ENCODE measurements around the gene TMEM223.
A peak's percentile ranks its signal among the peaks of the same experiment; 100 is the strongest.
"Not testable (repeated sequence)": the region's sequence is repeated elsewhere in the genome, so short reads cannot be mapped to it uniquely, and the experiment has no call there.

Gene TMEM223

DNA sequence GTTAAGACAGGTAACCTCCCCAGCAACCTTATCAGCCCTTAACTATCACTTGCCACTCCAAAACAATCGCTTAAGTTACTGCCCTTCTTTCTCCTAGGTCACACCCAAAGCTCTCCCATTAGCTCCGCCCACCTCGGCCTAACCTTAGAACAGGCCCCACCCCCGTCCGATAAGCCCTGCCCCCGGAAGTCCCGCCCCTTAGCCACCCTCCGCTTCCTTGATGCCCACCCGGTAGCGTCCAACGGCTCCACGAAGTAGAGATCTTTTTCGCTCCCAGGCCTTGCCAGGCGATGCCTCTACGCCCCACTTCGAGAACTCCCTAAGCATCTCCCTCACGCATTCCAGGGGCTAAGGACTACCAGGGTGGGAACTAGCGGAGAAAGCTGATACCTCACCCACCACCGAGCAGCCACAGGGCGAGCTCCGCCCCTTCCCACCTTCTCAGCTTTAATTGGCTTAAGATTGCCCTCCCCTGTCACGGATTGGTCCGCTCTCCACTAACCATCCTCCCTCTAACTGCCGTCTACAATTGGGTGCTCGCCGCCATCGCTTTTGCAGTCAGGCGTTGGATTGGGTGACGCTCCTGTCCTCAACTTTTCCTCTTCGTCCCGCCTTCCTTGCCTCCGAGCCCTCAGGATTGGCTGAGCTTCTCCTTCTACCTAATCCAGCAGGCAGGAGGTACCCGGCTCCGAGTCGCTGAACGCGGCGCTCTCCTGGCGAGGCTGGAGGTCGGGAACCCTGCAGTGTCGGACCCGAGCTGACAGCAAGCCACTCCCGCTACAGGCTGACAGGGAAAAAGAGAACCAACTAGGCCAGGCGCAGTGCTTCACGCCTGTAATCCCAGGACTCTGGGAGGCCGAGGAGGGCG lies 37.8 kb downstream of the TMEM223 start, which contains the start of gene ZBTB3:
ZBTB3 (minus strand) TSS at position 425 of the 868 bp plus-strand sequence. CDS start 496 bp downstream, outside the sequence.
- FAIRE-seq (peak; percentile 35), DNase-seq (ENCODE audit: low spot score) (peak; percentile 96)

DNA sequence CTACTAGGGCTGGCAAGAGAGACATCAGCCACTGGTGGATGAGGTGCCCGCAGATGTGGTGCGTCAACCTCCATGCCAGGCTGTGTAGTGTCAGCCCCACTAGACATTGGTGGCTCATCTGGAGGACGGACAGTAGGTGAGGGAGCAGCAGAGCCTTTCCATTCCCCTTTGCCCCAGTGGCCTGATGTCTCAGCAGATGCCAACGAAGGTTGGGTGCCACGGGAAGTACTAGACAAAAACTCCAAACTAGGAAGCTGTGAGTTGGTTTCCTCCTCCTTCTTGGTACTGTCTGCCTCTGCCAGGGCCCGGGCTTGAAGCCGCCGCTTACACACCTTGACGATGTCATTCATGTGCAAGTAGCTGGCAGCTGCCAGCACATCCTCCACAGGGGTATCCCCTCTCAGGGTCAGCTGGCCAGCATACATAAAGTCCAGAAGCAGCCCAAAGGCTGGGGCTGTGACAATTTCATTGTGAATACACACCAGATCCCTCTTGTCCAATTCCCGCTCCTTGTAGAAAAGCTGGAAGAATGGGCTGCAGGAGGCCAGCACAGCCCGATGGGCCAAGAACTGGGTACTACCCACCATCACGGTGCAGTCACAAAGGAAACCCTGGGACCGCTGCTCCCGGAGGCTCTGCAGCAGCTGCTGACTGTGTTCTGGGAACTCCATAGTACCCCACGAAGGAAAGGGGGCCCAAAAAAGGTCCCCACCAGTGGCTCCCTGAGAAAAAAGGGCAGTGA lies 38.6 kb downstream of the TMEM223 start:
- FAIRE-seq, result no peak

DNA sequence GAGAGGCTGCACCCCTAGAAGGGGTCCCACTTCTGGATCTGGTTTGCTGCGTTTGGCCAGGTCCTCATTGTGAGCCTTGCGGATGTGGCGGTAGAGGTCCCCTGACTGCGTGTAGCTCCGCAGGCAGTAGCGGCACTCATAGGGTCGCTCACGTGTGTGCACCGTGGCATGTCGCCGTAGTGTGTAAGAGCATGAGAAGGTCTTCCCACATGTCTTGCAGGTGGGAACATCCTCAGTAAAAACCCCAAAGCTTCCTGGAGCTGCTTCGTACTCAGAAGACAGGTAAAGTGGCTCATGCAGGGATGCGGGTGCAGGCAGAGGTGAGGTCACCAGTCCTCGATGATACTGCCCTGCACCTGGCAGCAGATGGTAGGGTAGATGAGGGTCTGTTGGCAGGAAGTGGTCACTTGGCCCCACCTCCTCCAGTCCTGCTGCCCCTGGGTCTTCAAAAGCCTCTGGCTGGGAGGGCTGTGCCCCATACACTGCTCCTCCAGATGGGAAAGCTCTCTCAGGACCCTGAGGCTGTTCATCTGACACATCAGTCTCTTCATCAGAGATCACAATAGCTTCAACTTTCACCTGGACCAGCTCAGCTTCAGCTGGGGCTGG lies 39.5 kb downstream of the TMEM223 start:
- no peak for FAIRE-seq
- no peak for DNase-seq (ENCODE audit: low spot score)

More for the DNA sequence above, 38.6 kb downstream of the TMEM223 start:
- no peak for DNase-seq (ENCODE audit: low spot score)

DNA sequence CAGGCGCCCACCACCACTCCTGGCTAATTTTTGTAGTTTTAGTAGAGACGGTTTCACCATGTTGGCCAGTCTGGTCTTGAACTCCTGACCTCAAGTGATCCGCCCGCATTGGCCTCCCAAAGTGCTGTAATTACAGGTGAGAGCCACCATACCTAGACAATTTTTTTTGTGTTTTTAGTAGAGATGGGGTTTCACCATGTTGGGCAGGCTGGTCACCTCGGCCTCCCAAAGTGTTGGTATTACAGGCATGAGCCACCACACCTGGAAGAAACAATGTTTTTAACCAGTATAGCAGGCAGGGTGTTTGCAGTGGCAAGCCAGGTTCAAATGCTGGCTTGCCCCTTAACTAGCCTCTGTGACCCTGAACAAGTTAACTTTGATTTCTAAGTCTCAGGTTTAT lies 41.9 kb downstream of the TMEM223 start:
- FAIRE-seq; DNase-seq (ENCODE audit: low spot score): not testable (repeated sequence)

DNA sequence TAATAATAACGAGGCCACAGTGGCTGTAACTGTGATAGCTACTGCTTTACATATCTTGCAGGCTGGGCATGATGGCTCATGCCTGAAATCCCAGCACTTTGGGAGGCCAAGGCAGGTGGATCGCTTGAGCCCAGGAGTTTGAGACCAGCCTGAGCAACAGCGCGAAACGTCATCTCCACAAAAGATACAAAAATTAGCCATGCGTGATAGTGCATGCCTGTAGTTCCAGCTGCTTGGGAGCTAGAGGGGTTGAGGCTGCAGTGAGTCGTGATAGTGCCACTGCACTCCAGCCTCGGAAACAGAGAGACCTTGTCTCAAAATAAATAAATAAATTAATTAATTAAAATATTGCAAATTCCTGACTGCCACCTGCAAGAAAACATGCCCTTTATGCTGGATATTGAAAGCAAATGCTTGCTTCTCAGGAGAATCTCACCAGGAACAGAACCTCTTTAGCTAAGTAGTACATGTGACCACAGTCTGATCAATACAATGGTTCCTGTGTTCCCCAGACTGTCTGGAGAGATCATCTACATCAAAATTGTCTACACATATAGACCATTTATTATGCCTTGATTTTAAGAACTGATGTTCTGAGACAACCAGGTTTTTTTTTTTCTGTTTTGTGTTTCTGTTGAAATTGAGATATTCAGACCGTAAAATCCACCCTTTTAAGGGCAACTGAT lies 44.2 kb downstream of the TMEM223 start:
- FAIRE-seq (no peak), DNase-seq (ENCODE audit: low spot score) (no peak)

All from urothelium cell line (cell line).